H1 (cell line): ENCODE results near the gene STXBP2. TPM values are rescaled to one million over a fixed set of nuclear protein-coding genes. Genes with fewer than 3 reads are reported as not detected.

ENCODE experiments used
- CTCF ChIA-PET: fragments of 300-600 bp; sonication (Branson Sonifier 250); formaldehyde crosslinking; loops from one replicate; lab custom pipeline; 2021; ENCODE audit not compliant: partially characterized antibody; lab: Charles Lee
- POLR2A ChIA-PET: fragments of 300-600 bp; sonication (Branson Sonifier 250); formaldehyde crosslinking; loops from one replicate; lab custom pipeline; 2021; ENCODE audit warnings: inconsistent platforms; ENCODE audit not compliant: partially characterized antibody; lab: Charles Lee
- DNase-seq, 2 experiments: peaks; one replicate each; pipeline versions ENCODE4 v3.0.0 to v3.0.0-alpha.2; 2010 to 2022; ENCODE audit warnings: low spot score in 2 of 2, low read depth in 1 of 2, mixed read lengths in 1 of 2
- FAIRE-seq: peaks from 2 replicates; lab custom pipeline; 2011; peaks lifted over from hg19 to GRCh38; lab: Jason Lieb, UNC
- H2AFZ ChIP-seq: 2 replicates; pipeline ENCODE4 v1.8.1; 2012; ENCODE audit warnings: low read length, inconsistent platforms
- H2AK5ac ChIP-seq: 2 replicates; pipeline ENCODE4 v1.6.1; 2013; ENCODE audit warnings: low read depth, low read length
- H2BK120ac ChIP-seq: replicated peaks from 2 replicates; pipeline ENCODE3; 2013; ENCODE audit warnings: low read depth, low read length, inconsistent platforms
- H2BK12ac ChIP-seq: 2 replicates; pipeline ENCODE4 v1.6.1; 2013; ENCODE audit warnings: low read depth, low read length
- H2BK15ac ChIP-seq: 2 replicates; pipeline ENCODE4 v1.6.1; 2013; ENCODE audit warnings: low read length
- H2BK20ac ChIP-seq: 2 replicates; pipeline ENCODE4 v1.6.1; 2013; ENCODE audit warnings: low read length
- H2BK5ac ChIP-seq: 2 replicates; pipeline ENCODE4 v1.6.1; 2013; ENCODE audit warnings: low read depth, low read length
- H3K14ac ChIP-seq: 2 replicates; pipeline ENCODE4 v1.6.1; 2013; ENCODE audit warnings: inconsistent platforms; ENCODE audit not compliant: insufficient read length
- H3K18ac ChIP-seq: 2 replicates; pipeline ENCODE4 v1.6.1; 2013; ENCODE audit warnings: low read length; ENCODE audit errors: extremely low read depth
- H3K23ac ChIP-seq: 2 replicates; pipeline ENCODE4 v1.6.1; 2013; ENCODE audit warnings: inconsistent platforms; ENCODE audit not compliant: insufficient read length
- H3K23me2 ChIP-seq: 2 replicates; pipeline ENCODE4 v1.6.1; 2013; ENCODE audit warnings: low read depth, low read length
- H3K27ac ChIP-seq: 2 replicates; pipeline ENCODE4 v1.6.1; 2011; ENCODE audit warnings: low read depth, low read length, inconsistent platforms
- H3K27me3 ChIP-seq, 4 experiments: replicated peaks in 1 of 4; 1 replicate in 1 of 4; 2 replicates in 3 of 4; pipeline versions ENCODE4 v1.6.1 to v1.8.1; 2011 to 2013; ENCODE audit warnings: low read length in 3 of 4, mild to moderate bottlenecking in 3 of 4, inconsistent platforms in 2 of 4, mixed read lengths in 2 of 4, moderate library complexity in 1 of 4; ENCODE audit not compliant: control insufficient read depth in 3 of 4, insufficient read depth in 3 of 4; ENCODE audit errors: extremely low read depth in 1 of 4
- H3K36me3 ChIP-seq, 4 experiments: 2 replicates each; pipeline versions ENCODE4 v1.6.1 to v1.8.1; 2011 to 2013; ENCODE audit warnings: mild to moderate bottlenecking in 4 of 4, low read length in 3 of 4, moderate library complexity in 2 of 4, control low read depth in 1 of 4, inconsistent platforms in 1 of 4; ENCODE audit not compliant: insufficient read depth in 4 of 4, control insufficient read depth in 2 of 4
- H3K4ac ChIP-seq: replicated peaks from 2 replicates; pipeline ENCODE3; 2013; ENCODE audit warnings: low read length, low read depth, mixed read lengths, inconsistent platforms; ENCODE audit not compliant: insufficient read length
- H3K4me1 ChIP-seq, 4 experiments: replicated peaks in 1 of 4; 1 replicate in 1 of 4; 2 replicates in 3 of 4; pipeline versions ENCODE4 v1.6.1 to v1.8.1; 2011 to 2013; ENCODE audit warnings: low read length in 3 of 4, inconsistent platforms in 2 of 4, mixed read lengths in 1 of 4; ENCODE audit not compliant: insufficient read depth in 4 of 4, control insufficient read depth in 3 of 4
- H3K4me2 ChIP-seq, 2 experiments: 2 replicates each; pipeline versions ENCODE4 v1.6.1 to v1.8.1; 2011 to 2013; ENCODE audit warnings: low read depth in 2 of 2, low read length in 2 of 2, control low read depth in 1 of 2, inconsistent platforms in 1 of 2, mild to moderate bottlenecking in 1 of 2; ENCODE audit not compliant: insufficient read depth in 1 of 2
- H3K4me3 ChIP-seq, 4 experiments: fragments of 200-600, 300-600 bp in 1 of 4; sonication (generic), shearing (Covaris generic), sonication (Bioruptor Twin) in 1 of 4; 2 replicates each; pipeline versions ENCODE4 v1.5.1 to v1.8.1; 2011 to 2016; ENCODE audit warnings: low read length in 4 of 4, low read depth in 3 of 4, control low read depth in 2 of 4, inconsistent platforms in 2 of 4, mild to moderate bottlenecking in 2 of 4, mixed read lengths in 1 of 4, moderate library complexity in 1 of 4; ENCODE audit not compliant: insufficient read depth in 2 of 4; ENCODE audit errors: extremely low read depth in 1 of 4
- H3K56ac ChIP-seq: replicated peaks from 2 replicates; pipeline ENCODE3; 2013; ENCODE audit warnings: low read depth, mild to moderate bottlenecking, mixed read lengths, low read length, inconsistent platforms; ENCODE audit not compliant: insufficient read length
- H3K79me1 ChIP-seq: 2 replicates; pipeline ENCODE4 v1.6.1; 2013; ENCODE audit warnings: low read depth, low read length, control low read depth
- H3K79me2 ChIP-seq, 2 experiments: 2 replicates each; pipeline versions ENCODE4 v1.6.1 to v1.8.1; 2012 to 2013; ENCODE audit warnings: low read length in 2 of 2, mild to moderate bottlenecking in 2 of 2, inconsistent platforms in 1 of 2; ENCODE audit not compliant: insufficient read depth in 2 of 2, control insufficient read depth in 1 of 2
- H3K9ac ChIP-seq, 4 experiments: replicated peaks in 1 of 4; 1 replicate in 1 of 4; 2 replicates in 3 of 4; pipeline versions ENCODE4 v1.6.1 to v1.8.1; 2011 to 2013; ENCODE audit warnings: low read depth in 3 of 4, low read length in 3 of 4, control low read depth in 2 of 4, mild to moderate bottlenecking in 2 of 4, moderate library complexity in 2 of 4, inconsistent platforms in 1 of 4; ENCODE audit errors: extremely low read depth in 1 of 4
- H3K9me3 ChIP-seq, 2 experiments: 2 replicates each; pipeline versions ENCODE4 v1.6.1 to v1.8.1; 2012 to 2013; ENCODE audit warnings: mild to moderate bottlenecking in 2 of 2, moderate library complexity in 2 of 2, control low read depth in 1 of 2, inconsistent platforms in 1 of 2, low read depth in 1 of 2, low read length in 1 of 2, mixed read lengths in 1 of 2; ENCODE audit not compliant: insufficient read depth in 2 of 2
- H4K20me1 ChIP-seq, 2 experiments: replicated peaks in 1 of 2; 2 replicates each; pipeline versions ENCODE3 to v1.8.1; 2011 to 2013; ENCODE audit warnings: inconsistent platforms in 2 of 2, low read length in 2 of 2, mild to moderate bottlenecking in 1 of 2; ENCODE audit not compliant: insufficient read depth in 2 of 2, control insufficient read depth in 1 of 2
- H4K5ac ChIP-seq: 2 replicates; pipeline ENCODE4 v1.6.1; 2013; ENCODE audit warnings: low read length, low read depth, mixed read lengths, inconsistent platforms; ENCODE audit not compliant: insufficient read length
- H4K8ac ChIP-seq: 2 replicates; pipeline ENCODE4 v1.8.0; 2013; ENCODE audit warnings: mild to moderate bottlenecking, moderate library complexity, low read length, inconsistent platforms; ENCODE audit not compliant: insufficient read depth; ENCODE audit errors: extremely low read depth
- H4K91ac ChIP-seq: replicated peaks from 2 replicates; pipeline ENCODE3; 2013; ENCODE audit warnings: low read length, mixed read lengths, inconsistent platforms; ENCODE audit not compliant: insufficient read length
- BACH1 ChIP-seq: IDR thresholded peaks from 2 replicates; pipeline ENCODE4 v1.6.1; 2012; ENCODE audit warnings: low read length, improper control_type of control experiment
- BCL11A ChIP-seq, 2 experiments: IDR thresholded peaks; one replicate each; pipeline ENCODE4 v1.6.1; 2011; ENCODE audit warnings: low read depth in 2 of 2, low read length in 2 of 2, mild to moderate bottlenecking in 2 of 2
- CREB1 ChIP-seq: IDR thresholded peaks from 2 replicates; pipeline ENCODE4 v1.6.1; 2012; ENCODE audit warnings: inconsistent platforms
- EP300 ChIP-seq, 2 experiments: IDR thresholded peaks; 1 replicate in 1 of 2; 2 replicates in 1 of 2; pipeline ENCODE4 v1.6.1; 2011 to 2012; ENCODE audit warnings: low read depth in 2 of 2, low read length in 2 of 2, mild to moderate bottlenecking in 2 of 2, borderline replicate concordance in 1 of 2, inconsistent platforms in 1 of 2, moderate library complexity in 1 of 2
- JUN ChIP-seq: IDR thresholded peaks from 2 replicates; pipeline ENCODE4 v1.6.1; 2011; ENCODE audit warnings: low read depth, mild to moderate bottlenecking, improper control_type of control experiment, low read length
- KDM1A ChIP-seq: fragments of 200-600, 300-600 bp; sonication (generic); IDR thresholded peaks from 2 replicates; pipeline ENCODE4 v1.7.1; 2016; ENCODE audit warnings: mild to moderate bottlenecking, low read length, borderline replicate concordance
- POLR2A ChIP-seq, 2 experiments: IDR thresholded peaks; 1 replicate in 1 of 2; 2 replicates in 1 of 2; pipeline ENCODE4 v1.6.1; 2011; ENCODE audit warnings: low read depth in 2 of 2, low read length in 2 of 2, mild to moderate bottlenecking in 2 of 2; ENCODE audit errors: control extremely low read depth in 1 of 2
- SIRT6 ChIP-seq: IDR thresholded peaks from one replicate; pipeline ENCODE4 v1.7.1; 2012; ENCODE audit warnings: low read length, inconsistent platforms
- WGBS, 2 experiments: shearing (Covaris generic) in 1 of 2; methylation state at CpG; one replicate each; pipeline versions ENCODE4 v1.1.6 to v1.1.7; 2013 to 2015; ENCODE audit warnings: low lambda C conversion rate in 2 of 2, mixed read lengths in 2 of 2, inconsistent platforms in 1 of 2, low coverage in 1 of 2, missing lambda C conversion rate in 1 of 2; ENCODE audit not compliant: insufficient replicate concordance in 2 of 2, insufficient coverage in 1 of 2, insufficient read length in 1 of 2; ENCODE audit errors: extremely low coverage in 1 of 2, missing lambda C conversion rate in 1 of 2; 5-methylcytosine and 5-hydroxymethylcytosine counted together
- polyA plus RNA-seq, 7 experiments: library from polyadenylated mRNA; depleted of rRNA in 3 of 7; stranded (reverse) in 5 of 7; unstranded in 2 of 7; fragments of >200 nt in 5 of 7; fragments of 200-250 nt in 2 of 7; gene quantifications; 1 replicate in 5 of 7; 2 replicates in 1 of 7; 4 replicates in 1 of 7; pipeline versions ENCODE4 v1.2.1 to v1.2.3, GENCODE V29; 2011 to 2013; ENCODE audit warnings: missing spikeins in 2 of 7, mixed read lengths in 2 of 7
- total RNA-seq: library from RNA; stranded (reverse); fragmentation: NEBNext Ultra II Directional; extraction: Animal tissue kit (Norgen Biotek cat#: 25700); gene quantifications from 2 replicates; pipeline ENCODE4 v1.2.1, GENCODE V29; 2021
- TF ChIP-seq, protein P1 (sequence below): IDR thresholded peaks from 2 replicates; pipeline ENCODE4 v1.6.1; 2011; ENCODE audit warnings: low read length, improper control_type of control experiment

The STXBP2 gene
- total and polyA plus RNA-seq, 2 of the 8 experiments (the other 6 are each of a cell fraction or from before 2014, with no cell fraction given): 52.9 to 53.8 TPM

DNA sequence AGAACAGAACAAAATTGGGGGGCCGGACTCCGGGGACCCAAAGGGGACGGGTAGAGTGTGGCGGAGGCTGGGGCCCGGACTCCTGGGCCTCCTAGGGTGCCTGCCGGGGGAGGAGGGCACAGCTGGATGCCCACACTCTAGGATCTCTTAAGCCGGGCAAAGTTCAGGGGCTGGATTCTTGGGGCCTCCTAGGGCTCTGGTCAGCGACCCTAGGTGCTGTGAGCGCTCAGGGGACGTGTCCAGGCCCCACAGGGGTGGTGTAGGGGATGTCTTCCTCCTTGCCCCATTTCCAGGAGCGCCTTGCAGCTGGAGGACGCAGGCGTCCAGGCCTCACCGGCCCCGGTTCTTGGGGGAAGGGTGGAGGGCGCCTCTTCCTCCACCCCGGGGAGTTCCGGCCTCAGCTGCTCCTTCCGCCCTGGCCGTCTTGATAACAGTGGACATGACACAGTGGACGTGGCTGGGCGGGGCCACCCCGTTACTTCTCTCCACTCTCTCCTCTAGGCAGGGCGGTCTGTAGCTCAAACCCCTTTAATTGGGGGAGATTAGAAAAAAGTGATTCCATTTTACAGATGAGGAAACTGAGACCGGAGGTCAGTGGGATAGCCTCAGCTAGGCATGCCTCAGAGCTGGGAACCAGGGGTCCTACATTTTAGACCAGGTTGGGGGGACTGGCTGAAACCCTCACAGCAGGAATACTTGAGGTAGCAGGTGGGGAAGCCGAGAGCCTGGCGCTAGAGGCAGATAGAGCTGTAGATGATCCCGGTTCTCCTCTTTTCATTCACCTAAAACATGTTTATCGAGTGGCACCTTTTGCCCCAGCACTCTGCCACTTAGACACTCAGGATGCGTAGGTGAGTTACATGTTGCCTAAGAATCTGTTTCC lies 705 bp downstream of the STXBP2 start:
- H4K20me1 ChIP-seq: peaks cover 3 to 17% of the 10 kb centered on the region in 2 experiments
- WGBS, 2 experiments: 61% methylated on average over 24 of the region's 30 CpGs; no CpG with 5 or more reads in 1 of the 2 experiments
- no peak overlapping the region for H2BK15ac ChIP-seq
- H4K8ac ChIP-seq: peak overlapping the region; percentile 96
- peak overlapping the region; percentile 34 to 85 for H3K4me2 ChIP-seq
- DNase-seq (no peak), FAIRE-seq (no peak)
- H3K27ac ChIP-seq: 0 out of 2 replicates have a peak overlapping the region, but pooled peaks have one; percentile 23
- H4K91ac ChIP-seq: no peak overlapping the region
- H3K9me3 ChIP-seq: no peaks in the 10 kb centered on the region; a peak in 1 of 4 replicates
- H2BK20ac ChIP-seq: no peak overlapping the region
- no peak overlapping the region for H4K5ac ChIP-seq
- H3K4ac ChIP-seq: peak overlapping the region; percentile 69
- H3K23ac ChIP-seq: no peak overlapping the region
- no peak overlapping the region for H2AK5ac ChIP-seq
- H3K9ac ChIP-seq: peak overlapping the region; percentile 54 to 63 (median 56); a peak in 6 of 7 replicates
- TF ChIP-seq CREB1 (no peak), SIRT6 (no peak), EP300 (IDR thresholded peaks at IDR 0.05; ENCODE audit: borderline replicate concordance in 1 of 2, low read depth in 2 of 2, low read length in 2 of 2) (no peak), BCL11A (IDR thresholded peaks at IDR 0.05; ENCODE audit: low read depth in 2 of 2, low read length in 2 of 2) (no peak), KDM1A (peak; percentile 11; the same call in 1 of the 2 replicates), JUN (no peak), POLR2A (IDR thresholded peaks at IDR 0.05; ENCODE audit: control extremely low read depth in 1 of 2, low read depth in 2 of 2, low read length in 2 of 2) (0 out of 3 replicates have a peak, but pooled peaks of 1 of the 2 experiments have one; percentile 7), BACH1 (no peak)
- TF ChIP-seq, protein P1, sequence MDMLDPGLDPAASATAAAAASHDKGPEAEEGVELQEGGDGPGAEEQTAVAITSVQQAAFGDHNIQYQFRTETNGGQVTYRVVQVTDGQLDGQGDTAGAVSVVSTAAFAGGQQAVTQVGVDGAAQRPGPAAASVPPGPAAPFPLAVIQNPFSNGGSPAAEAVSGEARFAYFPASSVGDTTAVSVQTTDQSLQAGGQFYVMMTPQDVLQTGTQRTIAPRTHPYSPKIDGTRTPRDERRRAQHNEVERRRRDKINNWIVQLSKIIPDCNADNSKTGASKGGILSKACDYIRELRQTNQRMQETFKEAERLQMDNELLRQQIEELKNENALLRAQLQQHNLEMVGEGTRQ: no peak
- no peaks in the 10 kb centered on the region; the same call in 1 of the 2 replicates for H3K79me1 ChIP-seq
- H2BK5ac ChIP-seq: no peak overlapping the region
- H3K36me3 ChIP-seq: peaks cover 0 to 6% (median 0%) of the 10 kb centered on the region in 4 experiments; a peak in 3 of 8 replicates
- H3K4me3 ChIP-seq: peak overlapping the region; percentile 67 to 88 (median 68)
- peaks cover 3 to 19% (median 16%) of the 10 kb centered on the region in 4 experiments for H3K27me3 ChIP-seq
- ChIA-PET POLR2A (interaction anchor here (0.8 to 2.0 kb wide), 6 partner anchors 8 to 115 kb away, joined by 3 to 8 read pairs (median 5); partner anchors contain the start of genes CAMSAP3, MCOLN1, PET100 and TRAPPC5), CTCF (interaction anchor here (0.7 to 1.8 kb wide), 7 partner anchors 13 to 161 kb away, joined by 3 to 10 read pairs (median 3); no protein-coding TSS in a partner anchor)
- H2BK120ac ChIP-seq: no peak overlapping the region
- H3K18ac ChIP-seq: no peak overlapping the region; the same call in 1 of the 2 replicates
- no peak overlapping the region for H2AFZ ChIP-seq
- H3K79me2 ChIP-seq: peaks cover 0 to 3% of the 10 kb centered on the region in 2 experiments; a peak in 1 of 4 replicates
- no peak overlapping the region for H3K14ac ChIP-seq
- peaks cover 0 to 6% (median under 1%) of the 10 kb centered on the region in 4 experiments; a peak in 3 of 7 replicates for H3K4me1 ChIP-seq
- H3K56ac ChIP-seq: no peak overlapping the region
- peaks cover 5% of the 10 kb centered on the region; the same call in 1 of the 2 replicates for H3K23me2 ChIP-seq
- H2BK12ac ChIP-seq: no peak overlapping the region
